ENCODE data around the gene MTTP. TPM values are rescaled to one million over a fixed set of nuclear protein-coding genes. Genes with fewer than 3 reads are reported as not detected.

MTTP gene
- total RNA-seq, 1 experiment from 2014 or later: 0.20 TPM

- TF ChIP-seq TCF7L2 (IDR thresholded peaks at IDR 0.05; ENCODE audit: borderline replicate concordance, extremely low read depth, insufficient read depth, insufficient read length) (no peak), SIN3A (IDR thresholded peaks at IDR 0.05; ENCODE audit: low read depth) (no peak), ELF1 (IDR thresholded peaks at IDR 0.05; ENCODE audit: borderline replicate concordance, low read depth) (no peak), POLR2A (IDR thresholded peaks at IDR 0.05; ENCODE audit: borderline replicate concordance, extremely low read depth, insufficient read depth, insufficient read length) (no peak), POLR2AphosphoS5 (IDR thresholded peaks at IDR 0.05; ENCODE audit: low read depth, low read length) (no peak)
Observed at GRCh38 chr4:99617374-99617773, 42.8 kb downstream of the MTTP start (continued).

GRCh38 chr4:99622341-99622740, 47.7 kb downstream of the MTTP start:
- Histone ChIP-seq H3K9me3 (ENCODE audit: control insufficient read depth in 1 of 2, insufficient read depth in 1 of 2, low read depth in 1 of 2, low read length in 2 of 2) (no peaks in the 10 kb centered on the region), H3K27ac (ENCODE audit: low read depth, low read length) (no peak overlapping the region), H3K4me1 (ENCODE audit: control insufficient read depth in 1 of 2, insufficient read depth in 2 of 2, low read length in 2 of 2) (no peaks in the 10 kb centered on the region), H3K36me3 (ENCODE audit: control insufficient read depth in 1 of 2, insufficient read depth in 2 of 2, low read length in 2 of 2) (no peaks in the 10 kb centered on the region), H3K9me2 (ENCODE audit: insufficient read depth) (no peaks in the 10 kb centered on the region), H3K4me2 (ENCODE audit: low read length) (no peak overlapping the region), H3K27me3 (ENCODE audit: insufficient read depth, low read length) (no peaks in the 10 kb centered on the region), H2AFZ (ENCODE audit: low read depth, low read length, poor library complexity, severe bottlenecking) (no peak overlapping the region), H3K79me2 (ENCODE audit: insufficient read depth, low read length) (no peaks in the 10 kb centered on the region), H4K20me1 (ENCODE audit: insufficient read depth) (no peaks in the 10 kb centered on the region), H3K9ac (ENCODE audit: low read length) (no peak overlapping the region), H3K4me3 (replicated peaks in 1 of 2; ENCODE audit: low read depth in 1 of 2, low read length in 2 of 2) (no peak overlapping the region)
- CTCF ChIA-PET: no interaction called here
- DNase-seq (ENCODE audit: low read depth, low spot score) (no peak), ATAC-seq (no peak)
- intact Hi-C loops (cut with micrococcal nuclease): no loop called here
- TF ChIP-seq JUND (IDR thresholded peaks at IDR 0.05) (no peak), ELF1 (IDR thresholded peaks at IDR 0.05; ENCODE audit: borderline replicate concordance, low read depth) (no peak), YY1 (IDR thresholded peaks at IDR 0.05; ENCODE audit: extremely low read depth, insufficient replicate concordance, low read depth, low read length) (no peak), EZH2phosphoT487 (IDR thresholded peaks at IDR 0.05; ENCODE audit: borderline replicate concordance) (no peak), CTCF (IDR thresholded peaks at IDR 0.05 in 2 of 3, conservative IDR thresholded peaks at IDR 0.05 in 1 of 3; ENCODE audit: borderline replicate concordance in 1 of 3, insufficient read depth in 1 of 3, low read depth in 2 of 3, low read length in 2 of 3) (no peak), CEBPB (IDR thresholded peaks at IDR 0.05; ENCODE audit: low read depth) (no peak), SP1 (IDR thresholded peaks at IDR 0.05; ENCODE audit: low read depth) (no peak), MAX (IDR thresholded peaks at IDR 0.05) (no peak), ZBTB33 (IDR thresholded peaks at IDR 0.05; ENCODE audit: extremely low read depth, insufficient replicate concordance, low read length) (no peak), SRF (IDR thresholded peaks at IDR 0.05; ENCODE audit: low read depth) (no peak), POLR2AphosphoS5 (IDR thresholded peaks at IDR 0.05; ENCODE audit: low read depth, low read length) (no peak), FOSL1 (IDR thresholded peaks at IDR 0.05; ENCODE audit: low read depth) (no peak), POLR2A (IDR thresholded peaks at IDR 0.05; ENCODE audit: borderline replicate concordance, extremely low read depth, insufficient read depth, insufficient read length) (no peak)
- no TSS peak for BruUV-seq (replicated peaks)
- POLR2A ChIA-PET: no interaction called here
- RAD21 ChIA-PET (ENCODE audit: low non-redundant PET in 1 of 2, low total read pairs in 2 of 2, uncharacterized antibody in 2 of 2, unreplicated experiment in 2 of 2): no interaction called here

Measured in HCT116 (cell line).